HCT116 (cell line): Measurements from ENCODE around the gene PCDH9. TPM values are rescaled to one million over a fixed set of nuclear protein-coding genes. Genes with fewer than 3 reads are reported as not detected.

Source experiments
- ATAC-seq: fragments of 200-7000 bp; cut with Tn5 transposase; 2 replicates; pipeline ENCODE4 v1.9.1; 2020; ENCODE audit warnings: mild to moderate bottlenecking, moderate library complexity
- BruUV-seq: library from RNA; stranded (reverse); fragments of 400-500 nt; replicated peaks from 2 replicates; lab custom pipeline; 2021; lab: Mats Ljungman, UMichigan
- CTCF ChIA-PET: fragments of 300-600 bp; sonication (Branson Sonifier 250); formaldehyde crosslinking; loops from one replicate; lab custom pipeline; 2021; ENCODE audit warnings: antibody characterized with exemption; lab: Charles Lee
- POLR2A ChIA-PET: fragments of 300-600, 350-600 bp; sonication (Branson Sonifier 250); formaldehyde crosslinking; loops from one replicate; lab custom pipeline; 2021; ENCODE audit warnings: antibody characterized with exemption; lab: Charles Lee
- RAD21 ChIA-PET, 2 experiments: fragments of 300-600 bp; sonication (Branson Sonifier 250); formaldehyde crosslinking; loops; one replicate each; lab custom pipeline; 2023; ENCODE audit warnings: low total read pairs in 2 of 2; ENCODE audit not compliant: uncharacterized antibody in 2 of 2, unreplicated experiment in 2 of 2, low non-redundant PET in 1 of 2; lab: Charles Lee
- DNase-seq: peaks from one replicate; pipeline ENCODE4 v3.0.0-alpha.2; 2010; ENCODE audit warnings: low read depth, low spot score
- H2AFZ ChIP-seq: fragments of 200-600 bp; shearing (Covaris generic), sonication (generic); 2 replicates; pipeline ENCODE4 v1.6.1; 2017; ENCODE audit warnings: low read depth, mixed run types, mixed read lengths, antibody characterized with exemption, low read length; ENCODE audit not compliant: poor library complexity, severe bottlenecking
- H3K27ac ChIP-seq: 2 replicates; pipeline ENCODE4 v1.5.1; 2012; ENCODE audit warnings: low read depth, low read length
- H3K27me3 ChIP-seq: fragments of 200-600 bp; sonication (generic); 2 replicates; pipeline ENCODE4 v1.6.1; 2016; ENCODE audit warnings: mixed run types, low read length, mixed read lengths; ENCODE audit not compliant: insufficient read depth
- H3K36me3 ChIP-seq, 2 experiments: fragments of 200-500 bp in 1 of 2; fragments of 200-600 bp in 1 of 2; sonication (Bioruptor generic) in 1 of 2; sonication (generic) in 1 of 2; 2 replicates each; pipeline versions ENCODE4 v1.5.1 to v1.6.1; 2014 to 2016; ENCODE audit warnings: low read length in 2 of 2, inconsistent platforms in 1 of 2, mixed read lengths in 1 of 2, mixed run types in 1 of 2; ENCODE audit not compliant: insufficient read depth in 2 of 2, control insufficient read depth in 1 of 2
- H3K4me1 ChIP-seq, 2 experiments: fragments of 200-600 bp in 1 of 2; sonication (generic) in 1 of 2; 2 replicates each; pipeline versions ENCODE4 v1.5.1 to v1.6.1; 2012 to 2017; ENCODE audit warnings: low read length in 2 of 2, inconsistent platforms in 1 of 2, mild to moderate bottlenecking in 1 of 2, mixed read lengths in 1 of 2, mixed run types in 1 of 2, moderate library complexity in 1 of 2; ENCODE audit not compliant: insufficient read depth in 2 of 2, control insufficient read depth in 1 of 2
- H3K4me2 ChIP-seq: fragments of 200-600 bp; sonication (generic); 2 replicates; pipeline ENCODE4 v1.6.1; 2017; ENCODE audit warnings: mixed run types, low read length, mixed read lengths
- H3K4me3 ChIP-seq, 2 experiments: fragments of 200-600 bp in 1 of 2; sonication (generic) in 1 of 2; replicated peaks in 1 of 2; 2 replicates each; pipeline ENCODE4 v1.5.1; 2011 to 2016; ENCODE audit warnings: low read length in 2 of 2, control low read depth in 1 of 2, low read depth in 1 of 2, mild to moderate bottlenecking in 1 of 2, mixed read lengths in 1 of 2, mixed run types in 1 of 2
- H3K79me2 ChIP-seq: fragments of 200-600 bp; sonication (generic); 2 replicates; pipeline ENCODE4 v1.6.1; 2017; ENCODE audit warnings: mild to moderate bottlenecking, mixed run types, low read length, moderate library complexity, mixed read lengths; ENCODE audit not compliant: insufficient read depth
- H3K9ac ChIP-seq: fragments of 200-600 bp; sonication (generic); 2 replicates; pipeline ENCODE4 v1.6.1; 2016; ENCODE audit warnings: low read length, mixed read lengths
- H3K9me2 ChIP-seq: fragments of 200-600 bp; sonication (generic), shearing (Covaris generic); 2 replicates; pipeline ENCODE4 v1.6.1; 2017; ENCODE audit warnings: mixed run types, mild to moderate bottlenecking, moderate library complexity; ENCODE audit not compliant: insufficient read depth
- H3K9me3 ChIP-seq, 2 experiments: fragments of 200-500 bp in 1 of 2; fragments of 200-600 bp in 1 of 2; sonication (Bioruptor generic) in 1 of 2; sonication (generic) in 1 of 2; 2 replicates each; pipeline ENCODE4 v1.6.1; 2014 to 2017; ENCODE audit warnings: low read length in 2 of 2, mixed read lengths in 2 of 2, inconsistent platforms in 1 of 2, low read depth in 1 of 2, mild to moderate bottlenecking in 1 of 2, mixed run types in 1 of 2, moderate library complexity in 1 of 2; ENCODE audit not compliant: control insufficient read depth in 1 of 2, insufficient read depth in 1 of 2
- H4K20me1 ChIP-seq: fragments of 200-600 bp; sonication (generic), shearing (Covaris generic); 2 replicates; pipeline ENCODE4 v1.6.1; 2017; ENCODE audit warnings: mixed run types, mild to moderate bottlenecking, moderate library complexity; ENCODE audit not compliant: insufficient read depth
- CTCF ChIP-seq, 3 experiments: fragments of 200-600 bp in 1 of 3; sonication (generic) in 1 of 3; IDR thresholded peaks in 2 of 3; conservative IDR thresholded peaks in 1 of 3; 2 replicates each; pipeline ENCODE4 v1.5.1; 2012 to 2017; ENCODE audit warnings: low read depth in 2 of 3, low read length in 2 of 3, antibody characterized with exemption in 1 of 3, borderline replicate concordance in 1 of 3, control low read depth in 1 of 3, mild to moderate bottlenecking in 1 of 3, mixed read lengths in 1 of 3, mixed run types in 1 of 3, moderate library complexity in 1 of 3; ENCODE audit not compliant: insufficient read depth in 1 of 3
- ELF1 ChIP-seq: IDR thresholded peaks from 2 replicates; pipeline ENCODE4 v1.6.1; 2012; ENCODE audit warnings: low read depth, borderline replicate concordance
- EZH2 ChIP-seq: fragments of 200-600 bp; sonication (generic); IDR thresholded peaks from 2 replicates; pipeline ENCODE4 v1.6.1; 2017; ENCODE audit warnings: antibody characterized with exemption, mixed run types
- FOSL1 ChIP-seq: IDR thresholded peaks from 2 replicates; pipeline ENCODE4 v1.6.1; 2012; ENCODE audit warnings: low read depth
- JUND ChIP-seq: IDR thresholded peaks from 2 replicates; pipeline ENCODE4 v1.6.1; 2012
- MAX ChIP-seq: IDR thresholded peaks from 2 replicates; pipeline ENCODE4 v1.6.1; 2012
- POLR2A ChIP-seq: IDR thresholded peaks from 2 replicates; pipeline ENCODE4 v1.7.0; 2011; ENCODE audit warnings: borderline replicate concordance; ENCODE audit not compliant: insufficient read depth, insufficient read length; ENCODE audit errors: extremely low read depth
- POLR2AphosphoS5 ChIP-seq: IDR thresholded peaks from 2 replicates; pipeline ENCODE4 v1.6.1; 2011; ENCODE audit warnings: mild to moderate bottlenecking, low read depth, low read length, moderate library complexity
- RAD21 ChIP-seq: IDR thresholded peaks from 2 replicates; pipeline ENCODE4 v1.6.1; 2012; ENCODE audit warnings: low read depth, mild to moderate bottlenecking
- REST ChIP-seq: IDR thresholded peaks from 2 replicates; pipeline ENCODE4 v1.6.1; 2012; ENCODE audit warnings: low read depth
- SIN3A ChIP-seq: IDR thresholded peaks from 2 replicates; pipeline ENCODE4 v1.6.1; 2012; ENCODE audit warnings: low read depth
- SP1 ChIP-seq: IDR thresholded peaks from 2 replicates; pipeline ENCODE4 v1.6.1; 2012; ENCODE audit warnings: low read depth
- SRF ChIP-seq: IDR thresholded peaks from 2 replicates; pipeline ENCODE4 v1.6.1; 2012; ENCODE audit warnings: low read depth
- TCF7L2 ChIP-seq: IDR thresholded peaks from 2 replicates; pipeline ENCODE4 v1.7.0; 2011; ENCODE audit warnings: borderline replicate concordance, inconsistent platforms; ENCODE audit not compliant: insufficient read depth, insufficient read length; ENCODE audit errors: extremely low read depth
- ZBTB33 ChIP-seq: IDR thresholded peaks from 2 replicates; pipeline ENCODE4 v1.6.1; 2011; ENCODE audit warnings: mild to moderate bottlenecking, low read length, moderate library complexity; ENCODE audit not compliant: insufficient replicate concordance; ENCODE audit errors: extremely low read depth
- intact Hi-C: fragments of 100-400 bp; cut with micrococcal nuclease; formaldehyde crosslinking; loops from 2 replicates; pipeline ENCODE4 v1.10.0; 2022
- total RNA-seq: library from RNA; stranded (reverse); gene quantifications from one replicate; pipeline ENCODE4 v1.2.1, GENCODE V29; 2021; ENCODE audit not compliant: unreplicated experiment

The PCDH9 gene
- total RNA-seq, 1 experiment from 2014 or later: 0.02 TPM

GRCh38 chr13:66811455-66811854, 418.7 kb downstream of the PCDH9 start:
- Histone ChIP-seq H3K79me2 (no peaks in the 10 kb centered on the region), H3K4me3 (no peak overlapping the region), H3K9ac (no peak overlapping the region), H3K4me1 (no peaks in the 10 kb centered on the region), H4K20me1 (no peaks in the 10 kb centered on the region), H3K36me3 (no peaks in the 10 kb centered on the region), H3K9me2 (no peaks in the 10 kb centered on the region), H3K9me3 (no peaks in the 10 kb centered on the region), H3K4me2 (no peak overlapping the region), H2AFZ (no peak overlapping the region), H3K27ac (no peak overlapping the region), H3K27me3 (no peaks in the 10 kb centered on the region)
- intact Hi-C loops: no loop called here
- TF ChIP-seq TCF7L2 (no peak), FOSL1 (no peak), MAX (no peak), ZBTB33 (no peak), POLR2AphosphoS5 (no peak), JUND (no peak), REST (no peak), SP1 (no peak), SRF (no peak), POLR2A (no peak), CTCF (IDR thresholded peaks at IDR 0.05 in 2 of 3, conservative IDR thresholded peaks at IDR 0.05 in 1 of 3; ENCODE audit: borderline replicate concordance in 1 of 3, insufficient read depth in 1 of 3, low read depth in 2 of 3, low read length in 2 of 3) (no peak), SIN3A (no peak), RAD21 (no peak), EZH2 (no peak), ELF1 (no peak)
- ATAC-seq (no peak), DNase-seq (no peak)
- ChIA-PET RAD21 (no interaction called here), CTCF (no interaction called here), POLR2A (no interaction called here)
- BruUV-seq: no TSS peak
